Fibroblast of peridontal ligament (primary cell): ENCODE measurements around the gene LSAMP.
A peak's percentile ranks its signal among the peaks of the same experiment; 100 is the strongest.

Experiments used
- DNase-seq: peaks from one replicate; pipeline ENCODE4 v3.0.0-alpha.2; 2010; ENCODE audit errors: extremely low read depth

Gene LSAMP

GRCh38 chr3:116053017-116053416 lies 392.3 kb downstream of the LSAMP start:
- no peak for DNase-seq

- DNase-seq, result no peak
These were observed 392.7 kb downstream of the LSAMP start for GRCh38 chr3:116052602-116053001.

DNA sequence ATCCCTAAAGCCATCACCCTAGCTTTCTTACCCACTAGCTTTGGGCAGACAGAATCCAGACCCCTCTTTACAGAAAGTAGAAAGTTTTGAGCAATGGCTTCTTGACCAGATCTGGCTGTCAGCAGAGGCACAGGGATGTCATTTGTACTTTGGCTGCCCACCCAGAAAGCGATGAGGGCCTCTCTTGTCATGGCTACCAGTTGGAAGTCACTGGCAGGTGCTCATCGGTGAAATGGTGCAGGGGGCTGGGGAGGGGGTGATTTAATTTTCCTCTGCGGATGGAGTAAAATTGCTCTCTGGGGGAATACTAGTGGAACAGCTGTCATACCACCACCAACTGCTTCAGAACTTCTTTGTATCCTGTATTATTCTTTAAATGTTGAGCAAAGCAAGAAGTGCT lies 393.7 kb downstream of the LSAMP start:
- DNase-seq, result no peak

DNA sequence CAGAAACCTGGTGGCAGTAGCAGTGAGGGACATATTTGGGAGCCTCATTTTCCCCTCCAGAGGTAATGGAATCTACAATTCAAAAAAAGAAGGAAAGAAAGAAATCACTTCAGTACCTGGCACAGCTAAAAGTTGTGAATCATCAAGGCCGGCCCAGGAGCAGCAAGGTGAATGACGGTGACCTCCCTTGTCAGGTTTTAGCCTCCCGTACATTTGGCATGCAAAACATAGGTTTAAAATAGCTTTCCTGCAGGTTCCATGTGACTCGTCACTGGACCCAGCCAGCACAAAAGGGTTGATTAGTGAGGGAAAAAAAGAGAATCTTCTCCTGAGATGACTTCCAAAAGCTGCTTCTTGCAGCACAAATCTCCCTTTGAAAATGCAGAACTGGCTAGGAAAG lies 394.2 kb downstream of the LSAMP start:
- DNase-seq, result no peak

GRCh38 chr3:116050311-116050915 lies 394.9 kb downstream of the LSAMP start:
- no peak for DNase-seq

- no peak for DNase-seq
These were observed 396.3 kb downstream of the LSAMP start for GRCh38 chr3:116048991-116049390.

- no peak for DNase-seq
These were observed 398.9 kb downstream of the LSAMP start for GRCh38 chr3:116046350-116046749.

- DNase-seq, result no peak
These were observed 400.0 kb downstream of the LSAMP start for GRCh38 chr3:116045314-116045713.

GRCh38 chr3:116040152-116040551 lies 405.1 kb downstream of the LSAMP start:
- DNase-seq, result no peak

DNA sequence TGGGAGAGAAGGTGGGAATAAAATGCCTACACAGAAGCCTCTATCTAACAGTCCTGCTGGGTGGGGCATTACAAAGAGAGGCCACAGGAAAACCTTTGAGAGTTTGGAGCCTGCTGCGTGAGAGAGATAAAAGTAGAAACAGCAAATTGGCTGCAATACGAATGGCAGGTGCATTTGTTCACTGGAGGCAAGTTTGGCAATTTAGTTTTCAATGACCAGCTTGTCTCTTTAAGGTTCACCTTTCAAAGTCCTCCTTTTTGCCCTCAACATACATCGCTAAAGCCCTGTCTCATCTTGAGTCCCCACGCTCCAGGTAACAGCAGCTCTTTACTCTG lies 405.7 kb downstream of the LSAMP start:
- DNase-seq, result no peak

DNA sequence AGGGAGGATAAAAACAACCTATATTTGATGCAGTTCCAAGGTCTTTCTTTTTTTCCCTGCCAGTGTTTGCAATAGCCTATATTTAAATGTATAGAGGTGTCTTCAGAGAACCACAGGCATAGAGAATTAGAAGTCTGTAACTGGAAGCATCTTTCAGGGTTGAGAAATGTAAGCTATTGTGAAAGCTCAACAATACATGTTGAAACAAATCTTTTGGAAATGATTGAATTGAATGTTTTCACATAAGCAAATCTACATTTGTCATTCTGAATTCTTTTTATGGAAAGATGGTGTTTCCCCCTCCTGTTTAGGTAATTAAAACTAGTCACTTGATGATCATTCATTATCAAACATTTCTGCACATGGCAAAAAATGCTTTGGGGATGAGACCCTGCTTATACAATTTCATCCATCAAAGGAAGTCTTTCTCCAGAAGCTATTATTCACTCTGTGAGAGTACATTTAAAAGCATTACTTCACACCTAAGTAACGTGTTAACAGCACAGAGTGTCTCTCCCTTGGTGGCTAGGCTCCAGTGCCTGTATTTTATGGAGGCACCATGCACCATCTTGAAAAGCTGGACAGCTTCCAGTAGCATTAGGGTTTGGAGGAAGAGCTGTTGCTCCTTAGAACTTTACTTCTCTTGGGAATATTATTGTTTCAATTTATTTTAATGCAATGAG lies 406.2 kb downstream of the LSAMP start:
- peak; percentile 59 for DNase-seq

- DNase-seq, result peak; percentile 32
These were observed 407.1 kb downstream of the LSAMP start for GRCh38 chr3:116037954-116038911.

- DNase-seq, result no peak
These were observed 409.9 kb downstream of the LSAMP start for GRCh38 chr3:116035429-116035828.

DNA sequence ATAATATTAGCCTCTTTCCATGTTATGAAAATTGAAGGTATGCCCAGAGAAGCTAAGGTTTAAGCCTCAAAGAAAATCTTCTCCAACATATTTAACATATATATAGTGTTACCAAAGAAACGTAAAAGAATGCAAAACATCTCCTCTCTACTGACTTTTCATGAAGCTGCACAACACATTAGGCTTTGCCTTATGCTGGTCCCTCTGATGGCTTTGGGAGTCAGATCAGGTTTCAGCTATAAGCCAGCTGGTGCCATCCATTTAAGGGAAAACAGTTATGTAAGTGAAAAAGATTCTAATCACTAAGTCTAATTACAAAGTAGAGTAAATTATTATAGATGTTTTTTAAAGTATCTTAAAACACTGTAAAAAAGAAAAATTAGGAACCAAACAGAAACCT lies 410.5 kb downstream of the LSAMP start:
- DNase-seq, result no peak

DNA sequence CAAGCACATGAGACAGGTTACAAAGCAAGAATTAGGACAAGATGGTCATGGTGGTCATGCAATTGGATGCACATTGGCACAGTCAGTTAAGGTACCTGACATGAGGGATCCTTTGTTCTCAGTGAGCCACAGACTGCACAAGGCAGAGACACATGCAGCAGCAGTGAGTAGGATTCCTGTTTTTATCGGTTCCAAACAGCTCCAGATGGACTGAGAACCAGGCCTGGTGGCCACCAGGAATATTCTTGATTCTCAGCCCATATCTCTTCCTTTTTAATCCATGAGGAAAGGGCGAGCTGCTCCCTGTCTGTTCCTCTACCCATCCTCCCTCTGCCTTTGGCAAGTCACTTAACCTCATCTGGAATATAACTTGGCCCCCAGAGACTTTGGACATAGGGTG lies 411.2 kb downstream of the LSAMP start:
- no peak for DNase-seq

DNA sequence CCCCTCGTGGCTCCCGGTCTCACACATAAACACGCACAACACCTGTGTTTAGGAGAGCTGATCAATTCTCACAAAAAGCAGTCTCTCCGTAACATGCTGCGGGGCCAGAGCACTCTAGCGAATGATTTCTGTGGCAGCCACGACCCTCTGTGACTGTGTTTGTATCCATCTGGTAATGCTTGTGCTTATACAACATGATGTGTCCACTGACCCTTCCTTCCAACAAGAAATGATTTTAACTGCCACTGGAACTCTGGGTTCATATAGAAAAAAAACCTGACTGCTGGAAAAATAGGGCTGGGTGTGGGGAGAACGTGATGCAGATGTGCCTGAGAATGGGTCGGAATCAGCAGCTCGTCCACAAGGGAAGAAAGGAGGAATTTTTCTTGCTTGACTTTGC lies 411.8 kb downstream of the LSAMP start:
- DNase-seq, result no peak

DNA sequence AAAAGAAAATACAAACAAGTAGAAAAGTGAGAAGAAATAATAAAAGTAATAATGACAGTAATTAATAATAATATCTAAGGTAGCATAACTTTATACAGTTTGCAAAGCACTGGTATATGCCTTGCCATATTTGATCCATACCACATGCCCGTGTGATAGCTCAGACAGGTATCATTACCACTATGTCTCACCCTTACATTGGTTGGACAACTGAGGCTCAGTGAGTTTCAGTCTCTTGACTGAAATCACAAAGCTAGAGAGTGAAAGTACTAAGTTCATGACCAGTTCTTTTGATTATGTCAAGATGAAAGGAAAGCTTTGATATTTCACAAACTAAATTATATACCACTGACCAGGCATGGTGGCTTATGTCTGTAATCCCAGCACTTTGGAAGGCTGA lies 413.1 kb downstream of the LSAMP start:
- DNase-seq, result no peak

- DNase-seq, result no peak
These were observed 415.0 kb downstream of the LSAMP start for GRCh38 chr3:116030131-116030850.

GRCh38 chr3:116029266-116029665 lies 416.0 kb downstream of the LSAMP start:
- no peak for DNase-seq

DNA sequence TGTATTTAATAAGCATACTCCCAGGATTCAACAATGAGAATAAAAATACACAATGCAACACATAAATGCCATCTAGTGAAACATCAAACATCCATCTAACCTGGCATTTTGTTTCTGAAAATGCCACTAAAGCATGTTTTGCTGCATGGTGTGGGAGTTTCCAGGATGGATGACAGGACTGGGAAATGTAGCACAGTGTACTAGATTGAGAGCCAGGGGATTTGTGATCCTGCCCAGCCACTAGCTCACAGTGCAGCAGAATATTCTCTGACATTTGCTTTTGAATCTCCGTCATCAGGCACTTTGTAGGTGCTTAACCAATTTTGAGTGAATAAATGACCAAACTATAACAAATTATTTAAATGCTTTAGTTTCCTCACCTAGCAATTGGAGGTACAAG lies 417.1 kb downstream of the LSAMP start:
- DNase-seq, result no peak

DNA sequence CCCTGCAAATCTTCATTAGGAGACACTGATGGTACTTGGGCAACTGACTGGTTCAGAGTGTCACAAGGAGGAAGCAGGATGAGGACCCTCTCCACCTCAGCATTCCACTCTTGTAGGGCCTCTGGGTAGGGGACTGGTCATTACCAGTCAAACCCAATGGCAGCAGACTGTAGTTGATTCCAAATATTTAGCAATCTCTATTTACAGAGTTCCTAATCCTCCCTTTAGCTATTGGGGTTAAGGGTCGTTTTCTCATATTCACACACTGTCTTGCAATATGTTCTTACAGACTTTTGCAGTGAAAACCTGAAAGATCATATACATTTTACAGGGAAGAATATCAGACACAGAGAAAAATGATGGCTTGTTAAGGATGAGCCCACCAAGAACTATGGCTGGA lies 424.3 kb downstream of the LSAMP start:
- DNase-seq, result no peak

DNA sequence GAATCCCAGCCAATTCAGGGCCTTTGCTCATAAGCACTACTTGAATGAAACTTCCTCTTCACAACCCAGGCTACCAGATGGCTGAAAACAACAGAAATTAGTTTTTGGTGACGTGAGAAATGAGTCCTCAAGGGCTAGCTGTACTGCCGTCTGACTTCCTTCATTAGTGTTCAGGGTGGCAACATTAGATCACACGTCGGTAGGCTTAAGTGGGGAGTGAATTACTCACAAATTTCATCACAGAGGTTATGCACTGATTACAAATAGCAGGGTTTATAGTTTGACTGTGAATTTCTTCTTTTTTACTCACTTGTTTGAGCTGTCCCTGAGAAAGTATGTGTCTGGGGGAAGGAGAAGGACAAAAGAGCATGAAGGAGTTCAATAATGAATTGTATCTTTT lies 424.8 kb downstream of the LSAMP start:
- no peak for DNase-seq
